Activated CD4-positive, alpha-beta T cell treated with anti-CD3 and anti-CD28 coated beads for 48 hours (primary cell): ENCODE data around the gene CLTA.
"Not testable (repeated sequence)": the region's sequence is repeated elsewhere in the genome, so short reads cannot be mapped to it uniquely, and the experiment has no call there.

Experiments used
- DNase-seq: peaks from one replicate; pipeline ENCODE4 v3.0.0-alpha.2; 2020

CLTA gene

DNA sequence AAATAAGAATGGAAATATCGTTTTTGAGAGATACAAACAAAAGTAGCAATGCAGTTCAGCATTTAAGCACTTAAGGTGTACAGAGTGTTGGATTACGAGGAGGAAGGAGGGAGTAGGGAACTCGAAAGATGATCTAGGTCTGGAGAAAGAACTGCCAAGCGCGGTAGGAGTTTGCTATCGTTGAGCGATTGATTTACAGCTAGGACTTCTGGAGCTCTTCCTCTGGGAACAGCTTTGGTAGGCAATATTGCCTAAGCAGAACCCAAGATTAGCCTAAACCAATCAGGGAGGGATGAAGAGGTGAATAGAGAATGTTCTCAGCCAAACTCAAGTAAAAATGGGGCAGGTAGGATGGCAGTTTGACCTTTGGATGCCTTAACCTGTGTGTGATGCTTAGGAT, 965 bp downstream of the CLTA start:
- DNase-seq: no peak

GRCh38 chr9:36192196-36192595, 1.5 kb downstream of the CLTA start:
- DNase-seq: no peak

- no peak for DNase-seq
Observed at GRCh38 chr9:36193023-36193422, 2.3 kb downstream of the CLTA start.

GRCh38 chr9:36194326-36195000, 3.7 kb downstream of the CLTA start:
- DNase-seq: no peak

DNA sequence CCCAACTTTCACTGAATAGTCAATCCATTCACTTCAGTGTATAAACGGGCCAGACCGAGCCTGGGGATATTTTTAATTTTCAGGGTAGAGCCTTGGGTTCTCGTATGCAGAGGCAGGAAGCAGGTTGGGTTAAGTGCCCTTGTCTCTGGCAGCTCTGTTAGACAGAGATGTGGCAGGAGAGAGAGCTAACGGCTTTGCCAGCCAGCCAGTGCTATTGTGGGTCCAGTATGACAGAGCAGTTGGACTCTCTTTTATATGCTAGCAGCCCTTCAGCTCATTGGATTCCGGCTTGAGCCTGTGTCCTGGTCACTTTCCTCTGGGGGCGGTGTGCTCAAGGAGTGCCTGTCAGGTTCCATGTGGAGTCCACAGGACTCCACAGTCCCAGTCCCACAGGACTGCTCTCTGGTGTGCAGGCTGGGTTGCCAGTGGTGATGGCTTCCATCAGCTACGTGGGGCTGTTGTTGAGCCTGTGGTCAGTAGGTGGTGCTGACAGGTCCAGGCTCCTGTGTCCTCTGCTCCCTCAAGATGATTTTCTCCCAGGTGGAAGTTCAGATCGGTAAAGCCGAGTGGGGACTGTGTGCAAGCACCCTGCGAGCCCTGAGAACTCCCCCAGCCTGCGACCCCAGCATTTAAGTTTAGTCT, 14.3 kb downstream of the CLTA start:
- no peak for DNase-seq

DNA sequence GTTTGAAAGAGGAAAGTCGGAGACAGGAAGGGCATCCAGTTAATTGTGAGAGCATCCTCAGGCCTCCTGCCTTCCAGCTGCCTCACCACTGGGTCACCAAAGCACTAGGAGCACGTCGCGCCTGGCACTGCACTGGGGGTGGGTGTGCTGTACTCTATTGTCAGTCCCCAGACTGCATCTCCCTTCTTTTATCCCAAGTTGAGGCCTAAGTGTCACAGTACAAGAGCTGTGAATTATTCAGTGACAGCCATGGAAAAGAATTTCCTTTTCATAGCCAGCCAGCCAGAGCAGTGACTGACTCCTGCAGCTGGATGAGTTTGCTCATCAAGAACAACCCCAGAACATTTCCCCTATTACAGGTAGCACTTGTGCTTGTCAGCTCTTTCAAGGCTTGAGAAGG, 16.3 kb downstream of the CLTA start:
- DNase-seq: no peak

- DNase-seq: no peak
Observed at GRCh38 chr9:36207546-36208012, 16.9 kb downstream of the CLTA start.

GRCh38 chr9:36208521-36209253, 18.0 kb downstream of the CLTA start:
- no peak for DNase-seq

- no peak for DNase-seq
Observed at GRCh38 chr9:36210722-36211121, 20.0 kb downstream of the CLTA start.

- no peak for DNase-seq
Observed at GRCh38 chr9:36211510-36211909, 20.8 kb downstream of the CLTA start.

- DNase-seq: no peak
Observed at GRCh38 chr9:36213387-36213786, 22.7 kb downstream of the CLTA start.

DNA sequence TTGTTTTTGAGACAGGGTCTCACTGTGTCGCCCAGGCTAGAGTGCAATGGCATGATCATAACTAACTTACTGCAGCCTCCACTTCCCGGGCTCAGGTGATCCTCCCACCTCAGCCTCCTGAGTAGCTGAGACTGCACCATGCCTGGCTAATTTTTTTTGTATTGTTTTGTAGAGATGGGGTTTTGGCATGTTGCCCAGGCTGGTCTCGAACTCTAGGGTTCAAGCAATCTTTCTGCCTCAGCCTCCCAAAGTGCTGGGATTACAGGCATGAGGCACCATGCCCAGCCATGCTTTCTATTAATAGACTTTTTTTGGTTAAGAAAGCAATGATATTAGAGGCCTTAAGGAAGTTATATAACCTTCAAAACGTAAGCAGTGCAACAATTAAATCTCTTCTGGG, 23.3 kb downstream of the CLTA start:
- DNase-seq: no peak

GRCh38 chr9:36214571-36214970, 23.9 kb downstream of the CLTA start:
- DNase-seq: no peak

GRCh38 chr9:36217256-36217968, 26.7 kb downstream of the CLTA start:
- no peak for DNase-seq

DNA sequence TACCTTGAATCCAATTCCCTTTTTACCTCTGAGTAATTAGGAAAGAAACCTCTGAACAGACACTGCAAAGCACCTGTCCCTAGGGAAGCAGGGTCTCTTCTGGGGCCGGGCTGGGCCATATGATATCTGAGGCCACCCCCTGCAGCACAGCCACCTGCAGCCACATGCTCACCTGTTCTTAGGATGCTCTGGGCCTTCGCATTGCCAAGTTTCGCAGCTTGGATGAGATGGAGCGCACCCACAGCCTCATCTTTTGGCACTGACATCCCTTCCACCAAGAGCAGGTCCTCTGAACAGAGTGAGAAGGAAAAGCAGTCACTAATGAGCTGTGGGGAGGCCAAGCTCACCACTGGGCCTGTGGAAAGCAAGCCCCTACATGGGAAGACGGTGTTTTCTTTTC, 27.3 kb downstream of the CLTA start:
- no peak for DNase-seq

DNA sequence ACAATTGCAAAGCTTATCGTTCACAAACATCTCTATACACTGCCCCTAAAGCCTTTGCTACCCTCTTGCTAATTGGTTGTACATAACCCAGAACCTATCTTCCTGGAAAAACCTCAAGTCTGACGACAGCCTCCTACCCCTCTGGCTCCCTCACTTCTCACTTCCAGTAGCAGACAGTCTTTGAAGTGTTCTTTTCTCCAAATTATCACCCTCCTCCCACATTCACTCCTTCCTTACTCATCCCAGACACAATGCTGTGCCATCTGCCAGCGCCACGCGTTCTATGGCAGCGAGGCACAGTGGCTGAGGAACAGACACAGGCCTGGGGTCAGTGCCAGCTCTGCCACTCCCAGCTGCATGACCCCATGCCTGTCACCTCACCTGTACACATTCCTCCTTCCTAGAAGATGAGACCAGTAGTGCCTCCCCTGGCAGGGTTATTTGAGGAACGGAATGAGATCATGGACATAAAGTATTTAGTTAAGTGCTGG, 27.7 kb downstream of the CLTA start:
- no peak for DNase-seq

GRCh38 chr9:36221667-36222066, 30.9 kb downstream of the CLTA start:
- DNase-seq: no peak

GRCh38 chr9:36222449-36222848, 31.7 kb downstream of the CLTA start:
- DNase-seq: no peak

DNA sequence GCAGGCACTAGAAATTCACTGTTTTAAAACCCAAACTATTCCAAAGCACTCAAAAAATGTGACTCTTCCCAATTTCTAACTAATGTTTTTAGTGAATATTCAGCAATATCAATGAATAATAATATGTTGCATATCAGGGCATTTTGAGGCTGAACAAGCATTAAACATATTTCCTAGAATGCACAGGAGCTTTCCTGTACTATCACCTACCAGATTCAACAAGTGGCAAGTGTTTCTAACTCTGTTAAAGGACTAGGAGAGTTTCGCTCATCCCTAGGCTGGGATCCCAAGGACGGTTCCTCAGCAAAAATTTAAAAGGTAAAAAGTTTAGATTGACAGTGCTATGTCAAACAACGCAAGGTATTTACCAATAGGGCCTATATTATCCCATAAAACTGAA, 46.5 kb downstream of the CLTA start:
- DNase-seq: no peak

DNA sequence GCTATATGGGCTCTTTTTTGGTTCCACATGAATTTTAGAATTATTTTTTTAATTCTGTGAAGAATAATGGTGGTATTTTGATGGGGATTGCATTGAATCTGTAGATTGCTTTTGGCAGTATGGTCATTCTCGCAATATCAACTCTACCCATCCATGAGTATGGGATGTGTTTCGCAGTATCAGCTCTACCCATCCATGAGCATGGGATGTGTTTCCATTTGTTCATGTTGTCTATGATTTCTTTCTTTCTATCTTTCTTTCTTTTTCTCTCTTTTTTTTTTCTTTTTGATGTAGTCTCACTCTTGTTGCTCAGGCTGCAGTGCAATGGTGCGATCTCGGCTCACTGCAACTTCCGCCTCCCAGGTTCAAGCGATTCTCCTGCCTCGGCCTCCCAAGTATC, 48.5 kb downstream of the CLTA start:
- not testable (repeated sequence) for DNase-seq

- DNase-seq: not testable (repeated sequence)
Observed at GRCh38 chr9:36239675-36240074, 49.0 kb downstream of the CLTA start.

DNA sequence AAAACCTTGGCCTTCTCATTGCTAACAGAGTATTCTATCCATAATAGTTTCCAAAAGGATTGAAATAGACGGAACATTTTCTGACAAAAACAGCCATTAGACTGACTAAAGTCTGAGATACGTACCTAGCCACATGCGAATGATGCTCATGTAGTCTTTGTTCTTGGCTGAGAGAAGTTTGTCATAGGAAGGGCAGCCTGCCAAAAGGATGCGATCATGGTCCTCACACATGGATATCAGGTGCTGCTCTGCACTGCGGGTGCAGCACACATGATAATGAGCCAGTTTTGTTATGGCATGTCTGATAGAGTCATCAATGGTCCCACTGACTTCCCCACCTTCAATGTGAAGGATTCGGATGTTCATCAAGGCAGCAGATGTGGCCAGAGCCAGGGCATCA, 55.2 kb downstream of the CLTA start:
- no peak for DNase-seq

GRCh38 chr9:36247356-36247755, 56.6 kb downstream of the CLTA start:
- no peak for DNase-seq
